Thyroid gland (tissue), 4 donors: ENCODE results near the gene IL36A. TPM values are rescaled to one million over a fixed set of nuclear protein-coding genes. Genes with fewer than 3 reads are reported as not detected.

Source experiments
- DNase-seq, 2 donors: peaks; one replicate each; pipeline ENCODE4 v3.0.0-alpha.2; 2019
- H3K27ac ChIP-seq, 3 donors: fragments of 200-600 bp; sonication (generic); 1 replicate in 2 of 3; 2 replicates in 1 of 3; pipeline ENCODE4 v1.5.1; 2016 to 2019; ENCODE audit warnings: mild to moderate bottlenecking in 1 of 3, moderate library complexity in 1 of 3
- H3K27me3 ChIP-seq: fragments of 200-600 bp; sonication (generic); one replicate; pipeline ENCODE4 v1.5.1; 2019
- H3K36me3 ChIP-seq, 2 donors: fragments of 200-600 bp; sonication (generic); one replicate each; pipeline ENCODE4 v1.5.1; 2016 to 2019
- H3K4me1 ChIP-seq, 2 donors: fragments of 200-600 bp; sonication (generic); one replicate each; pipeline ENCODE4 v1.5.1; 2017 to 2019
- H3K4me3 ChIP-seq, 3 donors: fragments of 200-600 bp; sonication (generic); replicated peaks in 1 of 3; 1 replicate in 2 of 3; 2 replicates in 1 of 3; pipeline ENCODE4 v1.5.1; 2016; ENCODE audit warnings: mild to moderate bottlenecking in 1 of 3
- H3K9me3 ChIP-seq: fragments of 200-600 bp; sonication (generic); one replicate; pipeline ENCODE4 v1.5.1; 2017
- CTCF ChIP-seq, 6 experiments: fragments of 200-600 bp in 3 of 6; fragments of 450-650 bp in 3 of 6; sonication (generic) in 3 of 6; IDR thresholded peaks; one replicate each; pipeline ENCODE4 v1.5.1; 2016 to 2019; ENCODE audit warnings: antibody characterized with exemption in 6 of 6, mild to moderate bottlenecking in 2 of 6, inconsistent platforms in 1 of 6, moderate library complexity in 1 of 6
- POLR2A ChIP-seq, 2 donors: fragments of 450-650 bp; IDR thresholded peaks; one replicate each; pipeline ENCODE4 v1.6.1; 2017; ENCODE audit warnings: antibody characterized with exemption in 2 of 2, mild to moderate bottlenecking in 2 of 2, moderate library complexity in 1 of 2
- WGBS, 2 donors: methylation state at CpG; one replicate each; pipeline ENCODE4 v1.1.5; 2017; 5-methylcytosine and 5-hydroxymethylcytosine counted together
- intact Hi-C: fragments of 100-400 bp; cut with DNase I; formaldehyde crosslinking; loops from one replicate; pipeline ENCODE4 v1.15.1; 2023
- total RNA-seq, 4 donors: library from RNA; depleted of rRNA; stranded (reverse); fragments of >200 nt; gene quantifications; one replicate each; pipeline ENCODE4 v1.2.3, GENCODE V29; 2016

IL36A gene
- total RNA-seq, 4 donors from 2014 or later: not detected

- TF ChIP-seq POLR2A (IDR thresholded peaks at IDR 0.05) (no peak), CTCF (IDR thresholded peaks at IDR 0.05) (no peak)
- WGBS, 2 donors: 80 to 86% methylated on average over 3 of the region's 3 CpGs
- Histone ChIP-seq H3K36me3 (no peaks in the 10 kb centered on the region), H3K4me3 (no peak overlapping the region), H3K4me1 (no peaks in the 10 kb centered on the region), H3K27me3 (no peaks in the 10 kb centered on the region), H3K9me3 (no peaks in the 10 kb centered on the region), H3K27ac (no peak overlapping the region)
- DNase-seq: no peak
- intact Hi-C loops: no loop called here
These were observed 13.2 kb downstream of the IL36A start for GRCh38 chr2:113018509-113018908.

- Histone ChIP-seq H3K4me1 (no peaks in the 10 kb centered on the region), H3K27ac (no peak overlapping the region), H3K9me3 (no peaks in the 10 kb centered on the region), H3K4me3 (no peak overlapping the region), H3K36me3 (no peaks in the 10 kb centered on the region), H3K27me3 (no peaks in the 10 kb centered on the region)
- intact Hi-C loops: no loop called here
- WGBS, 2 donors: 68 to 81% methylated on average over 4 of the region's 4 CpGs
- DNase-seq: no peak
- TF ChIP-seq POLR2A (IDR thresholded peaks at IDR 0.05) (no peak), CTCF (IDR thresholded peaks at IDR 0.05) (no peak)
These were observed 16.1 kb downstream of the IL36A start for GRCh38 chr2:113021312-113021711.

GRCh38 chr2:113024764-113025163, 19.5 kb downstream of the IL36A start:
- Histone ChIP-seq H3K36me3 (no peaks in the 10 kb centered on the region), H3K4me1 (no peaks in the 10 kb centered on the region), H3K27ac (no peak overlapping the region), H3K4me3 (no peak overlapping the region), H3K27me3 (no peaks in the 10 kb centered on the region), H3K9me3 (no peaks in the 10 kb centered on the region)
- intact Hi-C loops: no loop called here
- WGBS, 2 donors: 82 to 94% methylated on average over 2 of the region's 2 CpGs
- DNase-seq: no peak
- TF ChIP-seq POLR2A (IDR thresholded peaks at IDR 0.05) (no peak), CTCF (IDR thresholded peaks at IDR 0.05) (no peak)

GRCh38 chr2:113025737-113026136, 20.5 kb downstream of the IL36A start:
- Histone ChIP-seq H3K27me3 (no peaks in the 10 kb centered on the region), H3K36me3 (no peaks in the 10 kb centered on the region), H3K4me3 (no peak overlapping the region), H3K27ac (no peak overlapping the region), H3K4me1 (no peaks in the 10 kb centered on the region), H3K9me3 (no peaks in the 10 kb centered on the region)
- no peak for DNase-seq
- no peak for TF ChIP-seq POLR2A (IDR thresholded peaks at IDR 0.05)
- TF ChIP-seq CTCF (IDR thresholded peaks at IDR 0.05): no peak
- WGBS, 2 donors: 62 to 67% methylated on average over 2 of the region's 2 CpGs
- intact Hi-C loops: no loop called here

GRCh38 chr2:113027691-113028090, 22.4 kb downstream of the IL36A start:
- TF ChIP-seq POLR2A (IDR thresholded peaks at IDR 0.05) (no peak), CTCF (IDR thresholded peaks at IDR 0.05) (no peak)
- no peaks in the 10 kb centered on the region for H3K9me3 ChIP-seq
- no peak overlapping the region for H3K4me3 ChIP-seq
- DNase-seq: no peak
- no peaks in the 10 kb centered on the region for H3K4me1 ChIP-seq
- intact Hi-C loops: no loop called here
- H3K27ac ChIP-seq: no peak overlapping the region
- 88 to 89% methylated on average over 2 of the region's 2 CpGs for WGBS, 2 donors
- H3K36me3 ChIP-seq: no peaks in the 10 kb centered on the region
- no peaks in the 10 kb centered on the region for H3K27me3 ChIP-seq
